Heart left ventricle (tissue), 16 donors: ENCODE measurements around the gene ATG2B. TPM values are rescaled to one million over a fixed set of nuclear protein-coding genes. Genes with fewer than 3 reads are reported as not detected.

Experiments
- ATAC-seq, 4 donors: fragments of 200-7000 bp; cut with Tn5 transposase; one replicate each; pipeline ENCODE4 v1.9.1; 2020 to 2022; ENCODE audit warnings: moderate library complexity in 4 of 4, mild to moderate bottlenecking in 3 of 4, moderate number of reproducible peaks in 1 of 4
- DNase-seq, 5 donors: peaks; one replicate each; pipeline ENCODE4 v3.0.0-alpha.2; 2020
- H3K27ac ChIP-seq, 12 donors: fragments of 200-600 bp; sonication (generic) in 4 of 12; one replicate each; pipeline versions ENCODE4 v1.5.0 to v1.8.0; 2016 to 2022; ENCODE audit warnings: mild to moderate bottlenecking in 2 of 12
- H3K27me3 ChIP-seq, 9 donors: fragments of 200-600 bp; sonication (generic) in 2 of 9; one replicate each; pipeline versions ENCODE4 v1.5.1 to v1.8.0; 2016 to 2022; ENCODE audit warnings: mild to moderate bottlenecking in 3 of 9
- H3K36me3 ChIP-seq, 9 donors: fragments of 200-600 bp; sonication (generic) in 2 of 9; one replicate each; pipeline versions ENCODE4 v1.5.0 to v1.8.0; 2018 to 2022; ENCODE audit warnings: mild to moderate bottlenecking in 2 of 9
- H3K4me1 ChIP-seq, 12 donors: fragments of 200-600 bp; sonication (generic) in 4 of 12; one replicate each; pipeline versions ENCODE4 v1.5.0 to v1.8.0; 2016 to 2022; ENCODE audit warnings: mild to moderate bottlenecking in 3 of 12
- H3K4me3 ChIP-seq, 12 donors: fragments of 200-600 bp; sonication (generic) in 4 of 12; one replicate each; pipeline versions ENCODE4 v1.5.0 to v1.8.0; 2017 to 2022; ENCODE audit warnings: mild to moderate bottlenecking in 9 of 12, moderate library complexity in 4 of 12
- H3K9me3 ChIP-seq, 12 donors: fragments of 200-600 bp; sonication (generic) in 4 of 12; one replicate each; pipeline versions ENCODE4 v1.5.0 to v1.8.0; 2016 to 2022; ENCODE audit warnings: mild to moderate bottlenecking in 1 of 12
- CTCF ChIP-seq, 12 donors: fragments of 200-600 bp; sonication (generic) in 4 of 12; IDR thresholded peaks; one replicate each; pipeline versions ENCODE4 v1.5.0 to v1.8.0; 2018 to 2022; ENCODE audit warnings: antibody characterized with exemption in 12 of 12, mild to moderate bottlenecking in 5 of 12
- POLR2A ChIP-seq, 2 donors: fragments of 450-650 bp; IDR thresholded peaks; one replicate each; pipeline ENCODE4 v1.6.1; 2017; ENCODE audit warnings: antibody characterized with exemption in 2 of 2, mild to moderate bottlenecking in 2 of 2, moderate library complexity in 2 of 2
- WGBS, 4 donors: extraction: QIAGEN DNeasy Blood & Tissue Kit in 2 of 4; methylation state at CpG; one replicate each; pipeline versions ENCODE4 v1.1.5 to v1.1.7; 2013 to 2018; 5-methylcytosine and 5-hydroxymethylcytosine counted together
- intact Hi-C, 10 donors: fragments of 100-400 bp; cut with DNase I; formaldehyde crosslinking; loops; one replicate each; pipeline versions ENCODE4 v1.11.1 to v1.14.2; 2022
- polyA plus RNA-seq, 2 donors: library from polyadenylated mRNA; stranded (reverse); fragments of 200-250 nt; gene quantifications; one replicate each; pipeline ENCODE4 v1.2.3, GENCODE V29; 2013
- total RNA-seq, 9 donors: library from RNA; depleted of rRNA in 2 of 9; stranded (reverse); fragments of >200 nt in 2 of 9; fragmentation: NEBNext Ultra II Directional in 3 of 9; extraction: Animal tissue kit (Norgen Biotek cat#: 25700) in 3 of 9; gene quantifications; one replicate each; pipeline versions ENCODE4 v1.1.0 to v1.2.4, GENCODE V29; 2016 to 2023
- donor health status: ischemic (EF 13 %, LVEDD 7.1; RV severe dilation, severe dysfunction).
- donor health status: healthy with polysubstance abuse.
- donor health status: DM: no; HTN: yes; CAD: no.
- donor health status: DM: no; HTN: no; CAD: no.
- donor health status: ischemic (EF 25% LVEDD 6.9; RV normal size, moderate dysfunction).
- donor health status: ischemic (EF 25% LVEDD 5.7; RV mildly dilated, moderate dysfunction).
- donor health status: healthy.
- donor health status: DM: yes; HTN: yes; CAD: no.
- donor health status: ischemic (EF 35%, LVEDD 5.7; RV mildly dilated, moderate dysfunction).
- donor health status: nonischemic (EF 11% LVEDD 7.7; RV severe dilation, severe dysfunction).
- donor health status: DM: yes; HTN: yes; CAD: no.
- donor health status: PGD.
- donor health status: ischemic (EF 29% LVEDD 5.4; RV normal size, mild dysfunction).
- donor health status: nonischemic (EF 23%, LVEDD 6.1; RV moderate dilation, normal function).

The ATG2B gene
- total and polyA plus RNA-seq, 11 donors = 2.7 to 19.5 (median 15.6) TPM

- Histone ChIP-seq H3K27me3 (peaks cover 0 to 13% (median 0%) of the 10 kb centered on the region in 9 donors), H3K4me1 (peaks cover 0 to 16% (median 9%) of the 10 kb centered on the region in 12 donors), H3K36me3 (peaks cover 0 to 16% (median 7%) of the 10 kb centered on the region in 9 donors), H3K4me3 (peak overlapping the region; percentile 53 to 88 (median 80)), H3K9me3 (no peaks in the 10 kb centered on the region), H3K27ac (peak overlapping the region in 9 of 12 donors; percentile 3 to 76 (median 53))
- WGBS, 4 donors = 5 to 7% (median 6%) methylated on average over 12 to 13 of the region's 13 CpGs
- no peak for ATAC-seq
- intact Hi-C loops = loop anchor here in 2 of 10 donors (1.0 to 5.0 kb wide), 3 partner anchors 26 to 859 kb away; partner anchors contain the start of genes ATG2B (in 1 of the 2) and GSKIP (in 1 of the 2)
- no peak for TF ChIP-seq CTCF (IDR thresholded peaks at IDR 0.05)
- TF ChIP-seq POLR2A (IDR thresholded peaks at IDR 0.05) = no peak
- DNase-seq = no peak
Observed at GRCh38 chr14:96390965-96391292, 27.8 kb upstream of the ATG2B start.

GRCh38 chr14:96385385-96385784 is 22.2 kb upstream of the ATG2B start:
- H3K27me3 ChIP-seq = peaks cover 0 to 4% (median 0%) of the 10 kb centered on the region in 9 donors

GRCh38 chr14:96384740-96385139 is 21.6 kb upstream of the ATG2B start:
- peaks cover 0 to 57% (median 40%) of the 10 kb centered on the region in 9 donors for H3K36me3 ChIP-seq
- ATAC-seq (no peak), DNase-seq (no peak)
- H3K9me3 ChIP-seq = no peaks in the 10 kb centered on the region
- H3K27me3 ChIP-seq = no peaks in the 10 kb centered on the region
- TF ChIP-seq CTCF (IDR thresholded peaks at IDR 0.05) = no peak
- no peak for TF ChIP-seq POLR2A (IDR thresholded peaks at IDR 0.05)
- H3K4me3 ChIP-seq = no peak overlapping the region
- WGBS, 4 donors = 26 to 94% (median 88%) methylated on average over 1 of the region's 1 CpG
- intact Hi-C loops = no loop called here
- H3K4me1 ChIP-seq = no peaks in the 10 kb centered on the region
- no peak overlapping the region for H3K27ac ChIP-seq

More at GRCh38 chr14:96385385-96385784, 22.2 kb upstream of the ATG2B start:
- no peak for DNase-seq
- peaks cover 0 to 57% (median 40%) of the 10 kb centered on the region in 9 donors for H3K36me3 ChIP-seq
- intact Hi-C loops = no loop called here
- no peak overlapping the region for H3K4me3 ChIP-seq
- ATAC-seq = no peak
- TF ChIP-seq CTCF (IDR thresholded peaks at IDR 0.05) (no peak), POLR2A (IDR thresholded peaks at IDR 0.05) (no peak)
- H3K4me1 ChIP-seq = peaks cover 0 to under 1% (median 0%) of the 10 kb centered on the region in 12 donors
- 92 to 95% (median 93%) methylated on average over 3 of the region's 3 CpGs for WGBS, 4 donors
- H3K27ac ChIP-seq = no peak overlapping the region
- H3K9me3 ChIP-seq = no peaks in the 10 kb centered on the region

- Histone ChIP-seq H3K4me1 (no peaks in the 10 kb centered on the region), H3K36me3 (peaks cover 0 to 57% (median 40%) of the 10 kb centered on the region in 9 donors), H3K9me3 (no peaks in the 10 kb centered on the region), H3K27me3 (no peaks in the 10 kb centered on the region), H3K27ac (no peak overlapping the region), H3K4me3 (no peak overlapping the region)
- TF ChIP-seq CTCF (IDR thresholded peaks at IDR 0.05) (no peak), POLR2A (IDR thresholded peaks at IDR 0.05) (no peak)
- DNase-seq = no peak
- no peak for ATAC-seq
- intact Hi-C loops = no loop called here
- 66 to 75% (median 74%) methylated on average over 1 of the region's 1 CpG for WGBS, 4 donors
Observed at GRCh38 chr14:96384053-96384452, 20.9 kb upstream of the ATG2B start.
